Spleen (tissue), 11 donors: ENCODE data around the gene UTS2R. TPM values are rescaled to one million over a fixed set of nuclear protein-coding genes. Genes with fewer than 3 reads are reported as not detected.

Source experiments
- DNase-seq: peaks from one replicate; pipeline ENCODE4 v3.0.0-alpha.2; 2020
- H3K27ac ChIP-seq, 8 donors: fragments of 200-600 bp; sonication (generic) in 7 of 8; 1 replicate in 4 of 8; 2 replicates in 4 of 8; pipeline versions ENCODE4 v1.5.0 to v1.8.0; 2016 to 2021; ENCODE audit warnings: inconsistent platforms in 4 of 8, mild to moderate bottlenecking in 4 of 8, moderate library complexity in 1 of 8
- H3K27me3 ChIP-seq, 7 donors: fragments of 200-600 bp; sonication (generic) in 6 of 7; replicated peaks in 1 of 7; 1 replicate in 4 of 7; 2 replicates in 3 of 7; pipeline versions ENCODE4 v1.5.0 to v1.8.0; 2016 to 2021; ENCODE audit warnings: inconsistent platforms in 3 of 7, mild to moderate bottlenecking in 1 of 7
- H3K36me3 ChIP-seq, 6 donors: fragments of 200-600 bp; sonication (generic) in 5 of 6; 1 replicate in 4 of 6; 2 replicates in 2 of 6; pipeline versions ENCODE4 v1.5.0 to v1.8.0; 2016 to 2021; ENCODE audit warnings: inconsistent platforms in 2 of 6
- H3K4me1 ChIP-seq, 6 donors: fragments of 200-600 bp; sonication (generic) in 5 of 6; 1 replicate in 3 of 6; 2 replicates in 3 of 6; pipeline versions ENCODE4 v1.5.0 to v1.8.0; 2016 to 2021; ENCODE audit warnings: inconsistent platforms in 3 of 6
- H3K4me3 ChIP-seq, 8 donors: fragments of 200-600 bp; sonication (generic) in 7 of 8; 1 replicate in 4 of 8; 2 replicates in 4 of 8; pipeline versions ENCODE4 v1.5.0 to v1.8.0; 2016 to 2021; ENCODE audit warnings: inconsistent platforms in 4 of 8, mild to moderate bottlenecking in 4 of 8, moderate library complexity in 2 of 8
- H3K9me3 ChIP-seq, 8 donors: fragments of 200-600 bp; sonication (generic) in 7 of 8; 1 replicate in 4 of 8; 2 replicates in 4 of 8; pipeline versions ENCODE4 v1.5.0 to v1.8.0; 2016 to 2021; ENCODE audit warnings: inconsistent platforms in 4 of 8
- POLR2A ChIP-seq, 3 donors: fragments of 450-650 bp; IDR thresholded peaks; one replicate each; pipeline ENCODE4 v1.5.1; 2017; ENCODE audit warnings: antibody characterized with exemption in 3 of 3, mild to moderate bottlenecking in 1 of 3
- POLR2AphosphoS5 ChIP-seq, 3 donors: sonication (generic); formaldehyde crosslinking; IDR thresholded peaks; one replicate each; pipeline ENCODE4 v1.5.1; 2017; ENCODE audit warnings: antibody characterized with exemption in 3 of 3
- WGBS, 5 donors: extraction: QIAGEN DNeasy Blood & Tissue Kit in 3 of 5; methylation state at CpG; one replicate each; pipeline versions ENCODE4 v1.1.5 to v1.1.7; 2013 to 2018; 5-methylcytosine and 5-hydroxymethylcytosine counted together
- intact Hi-C: fragments of 100-400 bp; cut with DNase I; formaldehyde crosslinking; loops from one replicate; pipeline ENCODE4 v1.15.0; 2023; ENCODE audit warnings: low total_unique reads
- polyA plus RNA-seq, 3 donors: library from polyadenylated mRNA; stranded (reverse); fragments of 200-250 nt; gene quantifications; one replicate each; pipeline ENCODE4 v1.2.1, GENCODE V29; 2013
- total RNA-seq, 7 donors: library from RNA; depleted of rRNA in 3 of 7; stranded (reverse); fragments of >200 nt in 3 of 7; fragmentation: NEBNext Ultra II Directional in 4 of 7; extraction: Animal tissue kit (Norgen Biotek cat#: 25700) in 4 of 7; gene quantifications; one replicate each; pipeline versions ENCODE4 v1.1.0 to v1.2.1, GENCODE V29; 2016 to 2021
- TF ChIP-seq, protein P1 (sequence below), 11 experiments: fragments of 200-600 bp in 7 of 11; fragments of 450-650 bp in 4 of 11; sonication (generic) in 4 of 11; IDR thresholded peaks in 8 of 11; conservative IDR thresholded peaks in 3 of 11; 1 replicate in 7 of 11; 2 replicates in 4 of 11; pipeline versions ENCODE4 v1.4.0 to v1.8.0; 2016 to 2021; ENCODE audit warnings: antibody characterized with exemption in 11 of 11, inconsistent platforms in 4 of 11, mild to moderate bottlenecking in 1 of 11
- donor health status: healthy with polysubstance abuse.
- donor health status: DM: no; HTN: no; CAD: no; lungs with moderate emphysema.
- donor health status: DM: no; HTN: no; CAD: no.
- donor health status: Bipolar disorder and iron deficiency.
- donor health status: healthy.
- donor health status: DM: no; HTN: no; CAD: no.
- donor health status: DM: yes; HTN: yes; CAD: no.

The UTS2R gene
- total and polyA plus RNA-seq, 10 donors = 0.26 to 3.1 (median 0.60) TPM; not detected in 5

DNA sequence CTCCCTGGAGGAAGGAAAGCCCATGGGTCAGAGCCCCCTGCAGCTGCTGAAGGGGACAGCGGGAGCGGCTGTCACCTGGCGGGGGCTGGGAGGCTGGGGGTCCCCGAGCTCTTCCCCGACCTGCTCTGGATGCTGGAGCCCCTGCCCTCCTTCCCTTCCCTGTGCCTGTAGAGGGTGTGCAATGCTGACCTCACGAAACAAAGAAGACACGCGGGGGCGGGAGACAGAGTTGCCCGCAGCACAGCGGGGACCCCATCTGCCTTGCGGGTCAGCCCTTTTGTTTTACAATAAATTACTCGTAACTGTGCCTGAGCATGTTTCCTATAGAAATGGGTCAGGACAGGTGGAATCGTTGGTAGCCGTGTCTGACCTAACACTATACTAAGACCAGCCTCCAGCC, 44.3 kb upstream of the UTS2R start:
- no peaks in the 10 kb centered on the region for H3K9me3 ChIP-seq
- 84 to 96% (median 88%) methylated on average over 15 of the region's 15 CpGs for WGBS, 5 donors
- no peak for DNase-seq
- H3K36me3 ChIP-seq = peaks cover 0 to 53% (median 0%) of the 10 kb centered on the region in 6 donors
- H3K27ac ChIP-seq = no peak overlapping the region
- peaks cover 0 to 56% (median 0%) of the 10 kb centered on the region in 7 donors for H3K27me3 ChIP-seq
- H3K4me1 ChIP-seq = peaks cover 4 to 25% (median 16%) of the 10 kb centered on the region in 6 donors
- H3K4me3 ChIP-seq = no peak overlapping the region
- TF ChIP-seq, protein P1, sequence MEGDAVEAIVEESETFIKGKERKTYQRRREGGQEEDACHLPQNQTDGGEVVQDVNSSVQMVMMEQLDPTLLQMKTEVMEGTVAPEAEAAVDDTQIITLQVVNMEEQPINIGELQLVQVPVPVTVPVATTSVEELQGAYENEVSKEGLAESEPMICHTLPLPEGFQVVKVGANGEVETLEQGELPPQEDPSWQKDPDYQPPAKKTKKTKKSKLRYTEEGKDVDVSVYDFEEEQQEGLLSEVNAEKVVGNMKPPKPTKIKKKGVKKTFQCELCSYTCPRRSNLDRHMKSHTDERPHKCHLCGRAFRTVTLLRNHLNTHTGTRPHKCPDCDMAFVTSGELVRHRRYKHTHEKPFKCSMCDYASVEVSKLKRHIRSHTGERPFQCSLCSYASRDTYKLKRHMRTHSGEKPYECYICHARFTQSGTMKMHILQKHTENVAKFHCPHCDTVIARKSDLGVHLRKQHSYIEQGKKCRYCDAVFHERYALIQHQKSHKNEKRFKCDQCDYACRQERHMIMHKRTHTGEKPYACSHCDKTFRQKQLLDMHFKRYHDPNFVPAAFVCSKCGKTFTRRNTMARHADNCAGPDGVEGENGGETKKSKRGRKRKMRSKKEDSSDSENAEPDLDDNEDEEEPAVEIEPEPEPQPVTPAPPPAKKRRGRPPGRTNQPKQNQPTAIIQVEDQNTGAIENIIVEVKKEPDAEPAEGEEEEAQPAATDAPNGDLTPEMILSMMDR (IDR thresholded peaks at IDR 0.05 in 8 of 11, conservative IDR thresholded peaks at IDR 0.05 in 3 of 11) = no peak
- intact Hi-C loops = loop anchor here (10.0 kb wide), 1 partner anchor 122 kb away; no protein-coding TSS in a partner anchor

DNA sequence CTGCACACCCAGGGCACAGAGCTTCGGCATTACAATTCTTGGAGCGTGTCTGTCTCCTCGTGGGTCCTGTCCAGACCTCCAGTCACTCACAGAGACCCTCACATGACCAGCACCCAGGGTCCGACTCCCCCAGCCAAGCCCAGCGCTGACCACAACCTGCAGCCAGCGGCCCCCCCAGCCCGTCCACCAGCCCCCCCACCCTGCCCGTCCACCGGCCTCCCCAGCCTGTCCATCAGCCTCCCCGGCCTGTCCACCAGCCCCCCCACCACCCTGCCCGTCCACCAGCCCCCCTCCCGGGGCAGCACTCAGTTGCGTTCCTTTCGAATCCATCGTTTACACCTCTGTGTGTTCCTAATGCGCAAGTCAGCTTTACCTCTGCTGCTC, 43.8 kb upstream of the UTS2R start:
- Histone ChIP-seq H3K4me3 (no peak overlapping the region), H3K27me3 (peaks cover 0 to 56% (median 0%) of the 10 kb centered on the region in 7 donors), H3K27ac (no peak overlapping the region), H3K4me1 (peaks cover 4 to 29% (median 21%) of the 10 kb centered on the region in 6 donors), H3K9me3 (no peaks in the 10 kb centered on the region), H3K36me3 (peaks cover 0 to 48% (median 0%) of the 10 kb centered on the region in 6 donors)
- no peak for DNase-seq
- TF ChIP-seq POLR2AphosphoS5 (IDR thresholded peaks at IDR 0.05) (no peak), POLR2A (IDR thresholded peaks at IDR 0.05) (no peak)
- TF ChIP-seq, protein P1 (IDR thresholded peaks at IDR 0.05 in 8 of 11, conservative IDR thresholded peaks at IDR 0.05 in 3 of 11) = no peak
- WGBS, 5 donors = 77 to 91% (median 87%) methylated on average over 13 to 16 of the region's 16 CpGs
- intact Hi-C loops = loop anchor here (10.0 kb wide), 1 partner anchor 123 kb away; no protein-coding TSS in a partner anchor

DNA sequence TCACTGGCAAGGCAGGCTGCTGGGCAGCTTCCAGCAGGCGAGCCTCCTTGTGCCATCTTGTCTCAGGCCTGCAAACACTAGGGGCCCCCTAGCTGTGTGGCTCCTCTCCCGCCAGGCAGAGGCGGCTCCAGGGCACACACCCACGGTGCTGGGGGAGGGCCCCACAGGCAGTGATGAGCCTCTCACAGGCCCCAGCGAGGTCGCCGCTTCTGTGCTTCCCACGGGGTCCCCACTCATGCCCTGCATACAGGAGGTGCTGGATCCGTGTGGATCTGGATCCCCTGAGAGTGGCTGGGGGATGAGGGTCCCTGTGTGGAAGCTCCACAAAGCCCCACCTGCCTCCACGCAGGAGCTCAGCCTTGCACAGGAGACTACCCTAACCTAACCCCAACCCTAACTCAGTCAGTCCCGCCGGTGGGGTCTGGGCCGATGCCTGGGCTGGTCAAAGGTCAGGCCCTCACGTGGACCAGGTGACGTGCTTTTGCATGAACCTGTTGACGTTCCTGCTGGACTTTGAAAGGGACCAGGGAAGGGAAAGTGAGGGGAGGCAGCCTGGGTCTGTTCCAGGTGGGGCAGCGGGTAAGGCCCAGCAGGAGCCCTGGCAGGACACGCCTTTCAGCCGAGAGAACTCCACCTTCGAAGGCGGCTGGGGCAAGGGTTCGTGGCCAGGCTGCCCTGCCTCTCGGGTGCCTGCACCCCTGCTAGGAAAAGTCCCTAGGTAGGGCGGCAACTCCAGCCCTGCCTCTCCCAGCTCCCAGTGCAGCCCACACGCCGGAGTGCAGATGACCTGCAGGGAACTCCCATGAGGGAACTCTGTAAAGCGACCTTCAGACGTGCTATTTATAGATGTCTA, 43.2 kb upstream of the UTS2R start:
- intact Hi-C loops = loop anchor here (10.0 kb wide), 1 partner anchor 124 kb away; no protein-coding TSS in a partner anchor
- 79 to 87% (median 82%) methylated on average over 24 to 28 of the region's 28 CpGs for WGBS, 5 donors
- no peak for DNase-seq
- Histone ChIP-seq H3K4me1 (peaks cover 4 to 35% (median 27%) of the 10 kb centered on the region in 6 donors), H3K27me3 (peaks cover 0 to 57% (median 0%) of the 10 kb centered on the region in 7 donors), H3K4me3 (no peak overlapping the region), H3K36me3 (peaks cover 0 to 42% (median 0%) of the 10 kb centered on the region in 6 donors), H3K27ac (no peak overlapping the region), H3K9me3 (no peaks in the 10 kb centered on the region)
- TF ChIP-seq, protein P1 (IDR thresholded peaks at IDR 0.05 in 8 of 11, conservative IDR thresholded peaks at IDR 0.05 in 3 of 11) = no peak
- no peak for TF ChIP-seq POLR2AphosphoS5 (IDR thresholded peaks at IDR 0.05)
- no peak for TF ChIP-seq POLR2A (IDR thresholded peaks at IDR 0.05)

DNA sequence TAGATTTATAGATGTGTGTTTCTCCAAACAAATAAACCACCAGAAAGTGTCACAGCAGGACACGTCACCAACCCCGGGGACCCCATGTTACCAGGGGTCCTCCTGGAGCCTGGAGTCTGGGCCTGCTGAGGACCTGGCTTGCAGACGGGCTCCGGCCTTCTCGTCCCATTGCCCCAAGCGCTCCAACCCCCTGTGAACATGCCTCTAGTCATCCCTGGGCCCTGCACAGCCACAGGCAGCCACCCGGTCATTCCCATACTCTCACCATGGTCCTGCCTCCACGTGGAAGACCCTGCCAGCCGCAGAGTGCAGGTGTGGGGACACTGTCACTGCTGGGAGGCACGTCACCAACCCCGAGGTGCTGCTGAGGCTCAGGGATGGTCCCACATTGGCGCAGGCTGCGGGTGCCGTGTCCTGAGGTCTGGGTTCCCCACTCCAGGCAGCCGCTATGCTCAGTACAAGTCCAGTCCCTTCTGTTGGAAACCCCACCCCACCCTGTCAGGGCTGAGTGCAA, 42.5 kb upstream of the UTS2R start:
- peaks cover 9 to 42% (median 33%) of the 10 kb centered on the region in 6 donors for H3K4me1 ChIP-seq
- H3K27ac ChIP-seq = no peak overlapping the region
- H3K27me3 ChIP-seq = peaks cover 0 to 64% (median 4%) of the 10 kb centered on the region in 7 donors
- TF ChIP-seq, protein P1 (IDR thresholded peaks at IDR 0.05 in 8 of 11, conservative IDR thresholded peaks at IDR 0.05 in 3 of 11) = no peak
- TF ChIP-seq POLR2AphosphoS5 (IDR thresholded peaks at IDR 0.05) (no peak), POLR2A (IDR thresholded peaks at IDR 0.05) (no peak)
- H3K4me3 ChIP-seq = no peak overlapping the region
- intact Hi-C loops = loop anchor here (10.0 kb wide), 1 partner anchor 124 kb away; no protein-coding TSS in a partner anchor
- no peak for DNase-seq
- WGBS, 5 donors = 77 to 95% (median 90%) methylated on average over 10 to 15 of the region's 15 CpGs
- peaks cover 0 to 38% (median 0%) of the 10 kb centered on the region in 6 donors for H3K36me3 ChIP-seq
- H3K9me3 ChIP-seq = no peaks in the 10 kb centered on the region
